Hepatocyte (in vitro differentiated cells): Measurements from ENCODE around the gene OR7E24. TPM values are rescaled to one million over a fixed set of nuclear protein-coding genes. Genes with fewer than 3 reads are reported as not detected.

Experiments
- DNase-seq: peaks from one replicate; pipeline ENCODE4 v3.0.0-alpha.2; 2016; ENCODE audit warnings: low spot score
- H2AFZ ChIP-seq: fragments of 200-600 bp; sonication (generic); 2 replicates; pipeline ENCODE4 v1.6.0; 2016; ENCODE audit warnings: antibody characterized with exemption, mild to moderate bottlenecking
- H3K27ac ChIP-seq: fragments of 200-600 bp; sonication (generic); 2 replicates; pipeline ENCODE4 v1.5.1; 2016; ENCODE audit warnings: mild to moderate bottlenecking
- H3K27me3 ChIP-seq: fragments of 200-600 bp; sonication (generic); 2 replicates; pipeline ENCODE4 v1.6.1; 2016
- H3K36me3 ChIP-seq: fragments of 200-600 bp; sonication (generic); replicated peaks from 2 replicates; pipeline ENCODE4 v1.5.1; 2016; ENCODE audit warnings: low read depth; ENCODE audit not compliant: insufficient read depth
- H3K4me1 ChIP-seq: fragments of 200-600 bp; sonication (generic); 2 replicates; pipeline ENCODE4 v1.5.1; 2016; ENCODE audit warnings: mild to moderate bottlenecking, moderate library complexity; ENCODE audit not compliant: insufficient read depth
- H3K4me2 ChIP-seq: fragments of 200-600 bp; sonication (generic); 2 replicates; pipeline ENCODE4 v1.6.0; 2016
- H3K4me3 ChIP-seq: fragments of 200-600 bp; sonication (generic); 2 replicates; pipeline ENCODE4 v1.5.1; 2016; ENCODE audit warnings: mild to moderate bottlenecking
- H3K79me2 ChIP-seq: fragments of 200-600 bp; sonication (generic); 2 replicates; pipeline ENCODE4 v1.6.0; 2017; ENCODE audit warnings: mild to moderate bottlenecking
- H3K9me2 ChIP-seq: fragments of 200-600 bp; sonication (generic); replicated peaks from 2 replicates; pipeline ENCODE4 v1.6.0; 2017; ENCODE audit warnings: mild to moderate bottlenecking; ENCODE audit not compliant: insufficient read depth
- H3K9me3 ChIP-seq: fragments of 200-600 bp; sonication (generic); 2 replicates; pipeline ENCODE4 v1.5.1; 2016; ENCODE audit warnings: low read depth, mild to moderate bottlenecking
- H4K20me1 ChIP-seq: fragments of 200-600 bp; sonication (generic); 2 replicates; pipeline ENCODE4 v1.6.0; 2016; ENCODE audit warnings: mild to moderate bottlenecking; ENCODE audit not compliant: insufficient read depth, poor library complexity, severe bottlenecking
- EZH2 ChIP-seq: fragments of 200-600 bp; sonication (generic); IDR thresholded peaks from 2 replicates; pipeline ENCODE4 v1.6.1; 2016; ENCODE audit warnings: antibody characterized with exemption, mild to moderate bottlenecking, borderline replicate concordance
- EZH2phosphoT487 ChIP-seq: fragments of 200-600 bp; sonication (generic); IDR thresholded peaks from one replicate; pipeline ENCODE4 v1.6.1; 2018; ENCODE audit warnings: antibody characterized with exemption, mild to moderate bottlenecking, low read depth, moderate library complexity; ENCODE audit not compliant: unreplicated experiment, severe bottlenecking
- WGBS: methylation state at CpG from one replicate; pipeline ENCODE4 v1.1.6; 2016; ENCODE audit warnings: low lambda C conversion rate; ENCODE audit errors: missing lambda C conversion rate; 5-methylcytosine and 5-hydroxymethylcytosine counted together
- polyA plus RNA-seq: library from polyadenylated mRNA; unstranded; fragments of >200 nt; fragmentation: Nextera tagmentation; extraction: Ambion mirVana; gene quantifications from 2 replicates; pipeline ENCODE4 v1.2.1, GENCODE V29; 2016
- total RNA-seq: library from RNA; depleted of rRNA; stranded (reverse); fragments of >200 nt; gene quantifications from 2 replicates; pipeline ENCODE4 v1.2.3, GENCODE V29; 2014
- TF ChIP-seq, protein P1 (sequence below): fragments of 200-600 bp; sonication (generic); IDR thresholded peaks from 2 replicates; pipeline ENCODE4 v1.5.1; 2016; ENCODE audit warnings: antibody characterized with exemption, mild to moderate bottlenecking; ENCODE audit not compliant: poor library complexity

OR7E24 gene
- not detected in 2 replicates for total RNA-seq
- polyA plus RNA-seq = not detected in 2 replicates

DNA sequence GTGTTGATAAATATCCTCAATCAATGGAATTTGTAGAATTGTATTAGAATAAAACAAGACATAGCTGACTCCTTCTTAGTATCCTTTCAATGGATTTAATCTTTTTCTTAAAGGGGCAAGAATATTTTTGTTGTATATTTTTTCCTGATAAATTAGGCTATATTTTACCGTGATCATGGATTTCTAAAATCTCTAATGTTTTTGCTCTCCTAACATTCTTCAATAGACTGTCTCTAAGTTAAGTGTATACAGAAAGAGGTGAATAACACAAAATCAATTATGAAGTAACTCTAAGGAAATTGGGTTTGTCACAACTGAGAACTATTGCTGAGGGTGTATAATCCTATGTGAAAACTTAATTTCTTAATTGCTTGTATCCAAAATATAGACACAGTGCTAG is at the start of gene OR7E24:
TSS of gene OR7E24 (plus strand) at position 301 of the 400 bp plus-strand sequence. CDS start 114 bp downstream, outside the sequence.
- Histone ChIP-seq H3K9me2 (no peaks in the 10 kb centered on the region), H3K79me2 (no peaks in the 10 kb centered on the region), H3K27me3 (no peaks in the 10 kb centered on the region), H4K20me1 (no peaks in the 10 kb centered on the region), H2AFZ (no peak within 1 kb of the TSS), H3K4me3 (no peak within 1 kb of the TSS), H3K27ac (no peak within 1 kb of the TSS), H3K9me3 (no peaks in the 10 kb centered on the region), H3K4me1 (no peaks in the 10 kb centered on the region), H3K36me3 (no peaks in the 10 kb centered on the region), H3K4me2 (no peak within 1 kb of the TSS)
- 52% methylated on average over 1 of the region's 1 CpG for WGBS
- TF ChIP-seq EZH2phosphoT487 (no peak), EZH2 (no peak)
- TF ChIP-seq, protein P1, sequence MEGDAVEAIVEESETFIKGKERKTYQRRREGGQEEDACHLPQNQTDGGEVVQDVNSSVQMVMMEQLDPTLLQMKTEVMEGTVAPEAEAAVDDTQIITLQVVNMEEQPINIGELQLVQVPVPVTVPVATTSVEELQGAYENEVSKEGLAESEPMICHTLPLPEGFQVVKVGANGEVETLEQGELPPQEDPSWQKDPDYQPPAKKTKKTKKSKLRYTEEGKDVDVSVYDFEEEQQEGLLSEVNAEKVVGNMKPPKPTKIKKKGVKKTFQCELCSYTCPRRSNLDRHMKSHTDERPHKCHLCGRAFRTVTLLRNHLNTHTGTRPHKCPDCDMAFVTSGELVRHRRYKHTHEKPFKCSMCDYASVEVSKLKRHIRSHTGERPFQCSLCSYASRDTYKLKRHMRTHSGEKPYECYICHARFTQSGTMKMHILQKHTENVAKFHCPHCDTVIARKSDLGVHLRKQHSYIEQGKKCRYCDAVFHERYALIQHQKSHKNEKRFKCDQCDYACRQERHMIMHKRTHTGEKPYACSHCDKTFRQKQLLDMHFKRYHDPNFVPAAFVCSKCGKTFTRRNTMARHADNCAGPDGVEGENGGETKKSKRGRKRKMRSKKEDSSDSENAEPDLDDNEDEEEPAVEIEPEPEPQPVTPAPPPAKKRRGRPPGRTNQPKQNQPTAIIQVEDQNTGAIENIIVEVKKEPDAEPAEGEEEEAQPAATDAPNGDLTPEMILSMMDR = no peak
- no peak for DNase-seq

DNA sequence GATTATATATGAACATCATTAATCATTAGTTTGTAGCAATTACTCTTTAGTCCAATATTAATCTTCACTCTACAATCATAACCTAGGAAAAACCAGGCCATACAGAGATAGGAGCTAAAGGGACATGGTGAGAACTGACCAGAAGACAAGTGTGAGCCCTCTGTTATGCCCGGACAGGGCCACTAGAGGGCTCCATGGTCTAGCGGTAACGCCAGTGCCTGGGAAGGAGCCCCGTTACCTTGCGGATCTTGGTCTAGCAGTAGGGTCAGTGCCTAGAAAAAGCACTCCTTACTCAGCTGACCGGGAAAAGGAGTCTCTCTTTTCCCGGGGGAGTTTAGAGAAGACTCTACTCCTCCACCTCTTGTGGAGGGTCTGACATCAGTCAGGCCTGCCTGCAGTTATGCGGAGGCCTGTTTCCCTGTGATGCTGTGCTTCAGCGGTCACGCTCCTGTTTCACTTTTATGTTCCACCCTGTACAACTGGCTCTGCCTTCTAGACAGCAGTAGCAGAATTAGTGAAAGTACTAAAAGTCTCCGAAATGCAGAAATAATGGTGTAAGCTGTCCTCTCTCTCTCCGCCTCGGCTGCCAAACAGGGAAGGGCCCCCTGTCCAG is 45.1 kb upstream of the OR7E24 start:
- Histone ChIP-seq H3K27ac (no peak overlapping the region), H3K4me2 (peak overlapping the region; percentile 63), H3K4me1 (no peaks in the 10 kb centered on the region), H3K36me3 (no peaks in the 10 kb centered on the region), H3K9me3 (no peaks in the 10 kb centered on the region), H3K9me2 (no peaks in the 10 kb centered on the region), H3K79me2 (no peaks in the 10 kb centered on the region), H2AFZ (peak overlapping the region; percentile 55), H3K4me3 (no peak overlapping the region), H3K27me3 (no peaks in the 10 kb centered on the region), H4K20me1 (no peaks in the 10 kb centered on the region)
- WGBS = 39% methylated on average over 13 of the region's 13 CpGs
- no peak for TF ChIP-seq EZH2
- TF ChIP-seq, protein P1 = peak; percentile 92
- DNase-seq = peak; percentile 79

DNA sequence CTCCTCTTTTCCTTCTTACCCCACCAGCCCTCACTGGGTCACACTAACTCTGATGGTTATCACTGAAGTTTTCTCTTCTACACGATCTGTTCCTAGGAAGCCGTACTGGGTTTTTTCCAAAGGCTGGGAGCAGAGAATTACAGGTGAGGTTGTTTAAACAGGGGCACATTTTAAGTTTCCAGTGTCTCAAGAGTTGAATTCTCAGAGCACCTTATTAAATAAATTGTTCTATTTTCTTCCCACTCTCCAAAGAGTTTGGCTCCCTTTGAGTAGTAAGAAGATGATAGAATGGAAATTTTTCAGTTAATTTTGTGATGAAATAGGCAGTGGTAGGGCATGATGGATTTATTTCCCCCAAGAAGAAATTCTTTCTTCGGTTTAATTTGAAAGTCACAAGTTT is 31.2 kb upstream of the OR7E24 start, which contains the start of gene OR7D4:
TSS of gene OR7D4 (minus strand) at position 101 of the 400 bp plus-strand sequence. CDS start 4,752 bp downstream, outside the sequence.
- Histone ChIP-seq H3K79me2 (no peaks in the 10 kb centered on the region), H3K4me3 (no peak within 1 kb of the TSS), H3K4me2 (no peak within 1 kb of the TSS), H3K9me2 (no peaks in the 10 kb centered on the region), H3K36me3 (no peaks in the 10 kb centered on the region), H3K4me1 (no peaks in the 10 kb centered on the region), H4K20me1 (no peaks in the 10 kb centered on the region), H2AFZ (no peak within 1 kb of the TSS), H3K9me3 (no peaks in the 10 kb centered on the region), H3K27me3 (no peaks in the 10 kb centered on the region), H3K27ac (no peak within 1 kb of the TSS)
- TF ChIP-seq EZH2 (no peak), EZH2phosphoT487 (no peak)
- TF ChIP-seq, protein P1 = no peak
- WGBS = 70% methylated on average over 3 of the region's 3 CpGs
- no peak for DNase-seq
